Measurements from ENCODE around the gene EMB.
"Not testable (repeated sequence)": the region's sequence is repeated elsewhere in the genome, so short reads cannot be mapped to it uniquely, and the experiment has no call there.

Gene EMB

DNA sequence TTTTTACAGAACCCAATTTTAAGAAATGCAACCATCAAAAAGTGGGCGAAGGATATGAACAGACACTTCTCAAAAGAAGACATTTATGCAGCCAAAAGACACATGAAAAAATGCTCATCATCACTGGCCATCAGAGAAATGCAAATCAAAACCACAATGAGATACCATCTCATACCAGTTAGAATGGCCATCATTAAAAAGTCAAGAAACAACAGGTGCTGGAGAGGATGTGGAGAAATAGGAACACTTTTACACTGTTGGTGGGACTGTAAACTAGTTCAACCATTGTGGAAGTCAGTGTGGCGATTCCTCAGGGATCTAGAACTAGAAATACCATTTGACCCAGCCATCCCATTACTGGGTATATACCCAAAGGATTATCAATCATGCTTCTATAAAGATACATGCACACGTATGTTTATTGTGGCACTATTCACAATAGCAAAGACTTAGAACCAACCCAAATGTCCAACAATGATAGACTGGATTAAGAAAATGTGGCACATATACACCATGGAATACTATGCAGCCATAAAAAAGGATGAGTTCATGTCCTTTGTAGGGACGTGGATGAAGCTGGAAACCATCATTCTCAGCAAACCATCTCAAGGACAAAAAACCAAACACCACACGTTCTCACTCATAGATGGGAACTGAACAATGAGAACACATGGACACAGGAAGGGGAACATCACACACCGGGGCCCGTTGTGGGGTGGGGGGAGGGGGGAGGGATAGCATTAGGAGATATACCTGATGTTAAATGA lies 19.7 kb downstream of the EMB start:
- not testable (repeated sequence) for DNase-seq

DNA sequence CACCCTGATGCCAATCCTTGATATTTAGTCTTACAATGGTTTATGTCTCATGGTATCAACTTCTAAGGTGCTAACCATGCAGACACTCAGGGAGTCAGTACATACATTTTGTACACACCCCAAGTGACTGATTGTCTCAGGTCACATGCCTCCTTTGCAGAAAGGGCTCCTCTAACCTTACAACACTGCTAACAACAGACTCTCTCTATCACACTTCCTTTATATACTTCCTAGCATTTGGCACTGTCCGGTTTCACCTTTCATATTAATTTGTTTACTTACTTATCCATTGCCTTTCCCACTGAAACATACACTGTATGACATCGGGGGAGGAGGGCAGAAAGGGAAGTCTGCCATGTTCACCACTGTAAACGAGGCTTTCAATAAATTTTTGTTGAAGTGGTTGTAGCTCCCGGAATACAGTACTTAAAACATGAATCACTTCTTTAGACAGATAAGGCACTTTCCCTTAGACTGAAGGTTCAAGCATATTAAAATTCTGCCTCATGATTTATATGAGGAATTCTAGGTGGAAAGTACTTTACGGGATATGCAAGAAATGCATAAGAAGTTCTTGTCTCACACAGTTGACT lies 20.6 kb downstream of the EMB start:
- DNase-seq: no peak

- not testable (repeated sequence) for DNase-seq
These were observed 21.4 kb downstream of the EMB start for GRCh38 chr5:50419656-50420055.

DNA sequence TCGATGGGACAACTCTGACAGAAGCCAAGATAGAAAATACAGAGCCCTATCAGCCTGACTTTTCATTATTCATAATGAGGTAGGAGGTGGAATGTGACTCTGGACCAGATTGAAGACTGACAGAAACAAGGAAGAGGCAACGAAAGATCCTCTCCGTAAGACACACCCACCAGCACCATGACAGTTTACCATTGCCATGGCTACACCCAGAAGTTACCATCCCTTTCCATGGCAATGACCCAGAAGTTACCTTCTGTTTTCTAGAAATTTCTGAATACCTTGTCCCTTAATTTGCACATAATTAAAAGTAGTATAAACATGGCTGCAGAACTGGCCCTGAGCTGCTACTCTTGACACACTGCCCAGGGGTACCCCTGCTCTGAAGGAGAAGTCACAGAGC lies 24.5 kb downstream of the EMB start:
- peak in 1 of 2 donors; percentile 14 for DNase-seq

DNA sequence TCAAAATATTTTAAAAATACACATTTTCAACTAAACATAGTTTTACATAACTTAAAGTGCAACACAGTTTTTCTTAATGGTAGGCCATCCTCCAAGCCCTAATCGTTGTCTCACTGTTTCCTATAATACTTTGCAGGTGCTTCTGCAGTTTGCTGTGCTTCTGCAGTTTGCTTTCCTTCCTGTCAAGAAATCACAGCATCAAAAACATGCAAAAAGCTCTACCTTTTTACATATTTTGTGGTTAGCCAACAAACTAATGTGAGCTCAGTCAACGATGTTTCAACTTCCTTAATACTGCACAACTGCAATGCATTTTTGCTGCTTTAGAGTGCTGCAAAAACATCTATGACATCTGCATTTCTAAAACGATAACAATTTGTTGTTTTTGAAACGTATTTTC lies 25.2 kb downstream of the EMB start:
- DNase-seq: peak; percentile 31 to 57

DNA sequence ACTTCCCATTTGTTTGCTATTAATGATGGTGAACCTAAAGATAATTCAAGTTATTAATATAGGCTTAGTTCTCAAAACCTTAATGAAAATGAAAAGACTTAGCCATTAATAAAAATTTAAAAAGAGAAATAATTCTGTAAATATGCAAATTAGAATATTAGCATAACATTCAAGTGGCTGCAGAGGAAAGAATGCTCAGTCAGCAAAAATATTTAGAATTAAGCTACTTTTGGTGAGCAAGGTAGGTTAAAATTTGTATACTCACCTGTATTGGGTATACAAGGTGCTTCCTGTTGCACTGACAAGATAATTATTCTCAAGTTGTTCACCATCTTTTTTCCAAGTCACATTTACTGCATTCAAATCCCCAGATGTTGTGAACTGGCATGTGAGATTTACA lies 30.2 kb downstream of the EMB start:
- not testable (repeated sequence) for DNase-seq

GRCh38 chr5:50406877-50407276 lies 34.2 kb downstream of the EMB start:
- no peak for DNase-seq

- DNase-seq: no peak
These were observed 39.8 kb downstream of the EMB start for GRCh38 chr5:50401336-50401735.

DNA sequence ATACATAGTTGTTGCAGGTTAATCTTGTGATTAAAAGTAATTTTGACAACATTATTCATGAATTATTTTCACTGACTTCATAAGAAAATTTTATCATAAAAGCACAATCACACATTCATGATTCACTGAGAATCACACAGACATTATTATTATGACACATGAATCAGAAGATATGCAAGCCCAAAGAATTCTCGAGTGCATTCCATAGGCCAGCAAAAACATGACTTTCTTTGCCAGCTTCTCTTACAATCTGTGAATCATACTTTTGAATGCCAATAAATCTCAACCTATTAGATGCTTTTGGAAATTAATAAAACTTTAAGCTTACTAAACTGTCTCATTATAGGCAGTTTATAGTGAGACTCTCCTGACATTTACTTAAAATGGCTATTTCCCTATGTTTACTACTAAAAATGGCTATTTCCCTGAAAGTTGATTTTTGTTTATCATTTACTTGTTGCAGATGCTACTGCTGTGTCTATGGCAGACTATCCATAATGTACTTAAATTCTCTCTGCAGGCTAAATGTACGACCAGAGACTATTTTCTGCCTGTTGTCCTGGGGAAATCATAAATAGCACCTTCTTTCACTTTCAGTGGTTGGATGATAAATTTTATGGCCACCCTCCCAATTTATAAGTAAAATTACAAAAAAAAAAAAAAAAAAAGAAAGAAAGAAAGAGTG lies 47.0 kb downstream of the EMB start:
- DNase-seq: not testable (repeated sequence)

- not testable (repeated sequence) for DNase-seq
These were observed 48.8 kb downstream of the EMB start for GRCh38 chr5:50392289-50392688.

DNA sequence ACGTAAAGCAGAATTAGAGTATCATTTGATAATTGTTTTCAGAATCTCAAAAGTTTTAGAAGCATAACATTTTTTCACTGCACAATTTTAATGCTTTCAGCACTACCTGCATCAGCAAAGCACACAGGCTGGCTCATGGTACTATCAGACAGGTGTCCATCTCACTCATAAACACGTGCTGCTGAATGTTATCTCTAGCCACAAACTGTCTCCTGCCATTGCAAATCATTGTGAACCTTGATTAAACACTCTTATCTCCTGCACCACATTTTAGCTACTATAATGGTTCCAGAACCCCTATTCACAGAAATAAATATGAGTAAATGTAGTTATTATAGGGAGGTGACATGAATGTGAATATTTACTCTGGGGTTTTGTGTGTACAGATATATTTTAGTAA lies 56.7 kb downstream of the EMB start:
- DNase-seq: not testable (repeated sequence)

DNA sequence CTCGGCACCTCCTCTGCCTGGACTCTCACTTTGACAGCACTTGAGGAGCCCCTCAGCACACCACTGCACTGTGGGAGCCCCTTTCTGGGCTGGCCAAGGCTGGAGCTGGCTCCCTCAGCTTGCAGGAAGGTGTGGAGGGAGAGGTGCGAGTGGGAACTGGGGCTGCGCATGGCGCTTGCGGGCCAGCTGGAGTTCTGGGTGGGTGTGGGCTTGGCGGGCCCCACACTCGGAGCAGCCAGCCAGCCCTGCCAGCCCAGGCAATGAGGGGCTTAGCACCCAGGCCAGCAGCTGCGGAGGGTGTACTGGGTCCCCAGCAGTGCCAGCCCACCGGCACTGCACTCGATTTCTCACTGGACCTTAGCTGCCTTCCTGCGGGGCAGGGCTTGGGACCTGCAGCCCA lies 64.4 kb downstream of the EMB start:
- DNase-seq: not testable (repeated sequence)

DNA sequence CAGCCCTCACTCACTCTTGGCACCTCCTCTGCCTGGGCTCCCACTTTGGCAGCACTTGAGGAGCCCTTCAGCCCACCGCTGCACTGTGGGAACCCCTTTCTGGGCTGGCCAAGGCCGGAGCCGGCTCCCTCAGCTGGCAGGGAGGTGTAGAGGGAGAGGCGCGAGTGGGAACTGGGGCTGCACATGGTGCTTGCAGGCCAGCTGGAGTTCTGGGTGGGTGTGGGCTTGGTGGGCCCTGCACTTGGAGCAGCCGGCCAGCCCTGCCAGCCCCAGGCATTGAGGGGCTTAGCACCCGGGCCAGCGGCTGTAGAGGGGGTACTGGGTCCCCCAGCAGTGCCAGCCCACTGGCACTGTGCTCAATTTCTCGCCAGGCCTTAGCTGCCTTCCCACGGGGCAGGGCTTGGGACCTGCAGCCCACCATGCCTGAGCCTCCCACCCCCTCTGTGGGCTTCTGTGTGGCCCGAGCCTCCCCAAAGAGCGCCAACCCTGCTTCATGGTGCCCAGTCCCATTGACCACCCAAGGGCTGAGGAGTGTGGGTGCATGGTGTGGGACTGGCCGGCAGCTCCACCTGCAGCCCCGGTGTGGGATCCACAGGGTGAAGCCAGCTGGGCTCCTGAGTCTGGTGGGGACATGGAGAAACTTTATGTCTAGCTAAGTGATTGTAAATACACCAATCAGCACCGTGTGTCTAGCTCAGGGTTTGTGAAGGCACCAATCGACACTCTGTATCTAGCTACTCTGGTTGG lies 71.6 kb downstream of the EMB start:
- not testable (repeated sequence) for DNase-seq

- no peak for DNase-seq
These were observed 75.4 kb downstream of the EMB start for GRCh38 chr5:50365426-50366251.

- DNase-seq: not testable (repeated sequence)
These were observed 76.4 kb downstream of the EMB start for GRCh38 chr5:50364535-50365309.

- DNase-seq: no peak
These were observed 81.9 kb downstream of the EMB start for GRCh38 chr5:50359187-50359586.

DNA sequence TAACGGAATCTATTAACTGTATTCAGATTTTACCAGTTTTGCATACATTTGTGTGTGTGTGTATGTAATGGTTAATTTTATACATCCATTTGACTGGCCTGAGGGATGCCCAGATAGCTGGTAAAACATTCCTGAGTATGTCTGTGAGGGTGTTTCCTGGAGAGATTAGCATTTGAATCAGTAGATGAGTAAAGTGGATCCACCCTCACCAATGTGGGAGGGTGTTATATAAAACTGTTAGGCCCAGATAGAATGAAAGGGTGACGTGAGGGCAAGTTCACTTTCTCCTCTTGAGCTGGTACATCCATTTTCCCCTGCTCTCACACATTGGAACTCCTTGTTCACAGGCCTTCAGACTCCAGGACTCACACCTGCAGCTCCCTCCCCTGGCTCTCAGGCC lies 88.7 kb downstream of the EMB start:
- no peak for DNase-seq
